GM18909 (cell line): ENCODE results near the gene ZBTB18.
A peak's percentile ranks its signal among the peaks of the same experiment; 100 is the strongest.

ENCODE experiments used
- ATAC-seq: cut with Tn5 transposase; IDR thresholded peaks from one replicate; pipeline ENCODE4 v1.9.1; 2021; ENCODE audit warnings: mild to moderate bottlenecking; ENCODE audit not compliant: unreplicated experiment, poor library complexity

The ZBTB18 gene

DNA sequence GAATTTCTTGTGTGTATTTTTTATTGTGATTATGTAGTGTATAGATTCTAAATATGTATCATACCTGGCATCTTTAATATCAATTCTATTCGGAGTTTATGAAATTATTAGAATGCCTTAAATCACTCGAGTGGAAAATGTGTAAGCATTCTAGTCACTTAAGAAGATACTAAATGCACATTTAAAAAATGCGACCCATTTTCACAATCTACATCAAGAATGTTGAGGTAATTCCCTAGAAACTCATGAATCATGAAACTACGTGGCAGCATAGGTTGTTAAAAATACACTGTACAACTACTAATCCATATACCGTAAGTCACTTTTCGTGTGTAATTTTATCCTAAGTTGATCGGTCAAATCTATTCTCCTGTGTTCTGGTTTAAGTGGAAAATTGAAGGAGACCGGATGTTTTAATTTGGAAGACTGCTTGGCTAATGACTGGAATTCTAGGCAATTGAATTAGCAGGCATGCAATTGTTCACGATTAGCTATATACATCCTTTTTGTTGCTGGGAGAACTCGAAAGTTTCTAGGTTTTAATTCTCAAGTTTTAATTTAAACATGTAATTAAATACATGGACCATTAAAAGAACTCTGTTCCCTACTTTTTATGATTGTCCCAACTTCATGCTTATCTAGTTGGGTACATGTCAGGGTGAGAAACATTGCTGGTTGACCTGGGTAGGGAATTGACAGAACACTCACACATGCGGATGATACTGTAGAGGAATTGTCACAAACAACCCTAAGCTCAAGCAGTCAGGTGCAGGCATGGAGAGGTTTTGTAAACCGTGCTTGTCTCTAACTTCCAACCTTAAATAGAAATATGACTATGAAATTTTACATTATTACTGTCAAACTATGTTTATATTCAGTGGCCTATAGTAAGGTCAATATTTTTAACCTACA is 6.6 kb downstream of the ZBTB18 start:
- ATAC-seq: no peak

DNA sequence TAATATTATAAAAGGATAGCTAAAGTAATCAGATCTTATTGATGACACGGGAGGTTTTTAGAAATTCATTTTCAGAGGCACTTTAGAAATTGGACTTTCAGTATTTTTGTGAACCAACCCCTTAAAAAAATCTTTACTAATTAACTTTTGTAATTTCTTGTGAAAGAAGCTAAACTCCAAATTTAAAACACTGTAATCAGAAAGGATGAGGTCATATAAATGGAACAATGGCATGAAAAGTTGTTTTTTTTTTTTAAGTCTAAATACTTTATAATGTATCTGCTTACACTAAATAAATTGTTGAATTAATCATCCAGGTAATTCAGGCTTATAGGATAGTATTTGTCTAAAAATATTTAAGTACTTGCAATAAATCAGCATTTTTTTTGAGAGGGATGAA is 9.0 kb downstream of the ZBTB18 start:
- no peak for ATAC-seq

DNA sequence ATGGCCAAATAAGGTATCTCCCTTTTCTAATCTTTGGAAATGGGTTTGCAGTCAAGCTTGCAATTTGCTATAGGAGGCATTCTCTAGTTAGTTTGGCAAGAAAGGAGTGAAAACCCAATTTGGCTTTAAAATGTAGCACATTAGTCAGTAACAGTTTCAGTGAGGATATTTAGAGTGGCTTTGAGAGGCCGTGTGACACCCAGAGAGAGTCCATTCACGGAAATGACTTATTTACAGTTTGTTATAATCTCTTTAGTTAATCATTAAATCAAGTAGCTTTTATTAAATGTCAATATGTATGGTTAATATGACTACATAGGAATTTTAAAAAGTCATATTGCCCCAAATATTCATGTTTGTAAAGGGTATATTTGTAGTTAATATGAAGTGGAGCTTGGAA is 9.6 kb downstream of the ZBTB18 start:
- peak; percentile 58 for ATAC-seq

DNA sequence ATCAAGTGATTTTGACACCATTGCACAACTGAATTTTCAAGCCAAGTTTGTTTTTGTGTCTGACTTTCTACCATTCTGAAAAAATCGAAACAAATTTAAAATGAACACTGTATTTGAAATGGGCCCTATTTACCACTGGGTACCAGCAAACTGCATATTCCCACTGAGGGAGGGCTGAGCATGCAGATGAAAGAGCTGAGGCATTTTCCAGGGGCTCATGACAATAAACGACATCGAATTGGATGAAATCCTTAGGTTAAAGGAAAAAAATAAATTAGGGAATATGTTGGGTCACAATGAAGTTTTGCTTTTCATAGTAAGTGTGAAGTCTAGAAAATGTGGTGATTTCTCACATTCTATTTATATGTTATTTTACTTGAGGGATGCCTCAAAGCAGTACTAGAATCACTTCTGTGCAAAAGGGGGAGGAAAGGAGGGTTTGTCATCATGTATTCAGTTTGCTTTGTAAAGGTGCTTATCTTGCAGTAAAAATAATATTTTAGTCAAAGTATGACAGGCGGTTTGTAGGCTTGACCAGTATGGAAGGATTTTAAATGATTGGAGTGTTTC is 11.2 kb downstream of the ZBTB18 start:
- no peak for ATAC-seq

DNA sequence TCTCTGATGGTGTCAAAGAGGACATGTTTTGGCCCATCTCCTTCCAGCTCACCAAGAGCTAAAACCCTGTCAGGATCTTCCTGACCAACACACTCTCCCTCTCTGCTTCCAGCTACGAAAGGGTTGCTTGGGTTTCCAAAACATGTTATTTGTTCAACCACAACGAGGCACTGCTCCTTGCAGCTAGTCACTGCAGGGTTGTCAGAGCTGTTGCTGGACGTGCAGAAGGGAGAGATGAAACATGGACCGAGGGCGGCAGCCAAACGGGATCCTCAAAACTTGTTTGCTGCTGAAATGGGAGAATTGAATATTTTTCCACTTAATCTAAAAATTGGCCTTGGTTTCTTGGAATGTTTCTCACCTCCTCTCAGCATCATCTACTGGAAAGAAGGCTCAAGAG is 12.4 kb downstream of the ZBTB18 start:
- ATAC-seq: no peak

DNA sequence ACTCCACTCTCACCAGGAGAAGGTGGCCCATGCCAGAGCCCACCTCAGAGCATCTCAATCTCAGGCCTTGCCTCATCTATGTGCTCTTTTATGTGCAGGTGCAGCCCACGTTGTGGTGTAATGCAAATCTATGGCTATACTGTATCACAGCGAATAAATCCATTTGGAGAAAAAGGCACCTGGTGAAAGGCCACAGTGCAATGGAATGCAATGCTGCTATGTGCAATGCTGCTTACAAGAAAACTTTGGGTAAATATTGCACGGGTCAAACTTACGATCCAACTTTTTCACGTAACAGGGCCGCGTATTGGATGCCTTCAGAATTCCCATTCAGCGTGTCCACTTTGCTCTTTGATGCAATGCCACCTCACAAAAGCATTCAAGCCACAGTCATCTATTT is 13.5 kb downstream of the ZBTB18 start:
- ATAC-seq: no peak

DNA sequence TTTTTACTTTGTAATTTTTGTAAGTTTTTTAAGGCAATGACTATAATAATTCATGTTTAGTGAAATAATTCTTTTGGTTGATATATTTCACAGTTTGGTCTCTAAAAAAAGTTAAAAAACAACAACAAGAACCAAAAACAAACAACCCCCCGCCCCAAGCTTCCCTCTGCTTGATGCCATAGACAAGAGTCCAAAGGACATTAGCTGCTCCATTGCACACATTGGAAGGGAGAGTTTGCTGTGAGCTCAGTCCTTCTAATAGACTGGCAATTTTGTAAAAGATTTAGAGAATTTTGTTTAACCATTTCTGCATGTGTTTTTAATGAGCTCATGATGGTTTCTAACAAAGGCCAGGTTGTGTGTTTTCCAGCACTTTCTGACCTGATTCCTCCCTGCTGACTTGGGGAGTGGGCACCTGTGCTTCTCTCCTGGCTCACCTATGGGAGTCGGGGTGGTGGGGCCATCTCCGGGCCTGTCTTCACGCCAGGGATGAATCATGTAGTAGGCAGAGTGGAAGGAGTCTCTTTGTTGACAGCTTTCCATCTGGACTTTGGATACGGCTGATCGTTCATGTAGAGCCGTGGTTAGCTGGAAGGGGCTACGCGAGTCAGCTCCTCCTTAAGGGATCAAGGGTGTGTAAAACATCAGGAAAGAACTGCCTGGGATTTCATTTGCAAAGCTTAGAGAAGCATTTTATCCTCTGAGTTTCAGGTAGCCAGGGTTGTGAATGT is 14.1 kb downstream of the ZBTB18 start:
- ATAC-seq: no peak

DNA sequence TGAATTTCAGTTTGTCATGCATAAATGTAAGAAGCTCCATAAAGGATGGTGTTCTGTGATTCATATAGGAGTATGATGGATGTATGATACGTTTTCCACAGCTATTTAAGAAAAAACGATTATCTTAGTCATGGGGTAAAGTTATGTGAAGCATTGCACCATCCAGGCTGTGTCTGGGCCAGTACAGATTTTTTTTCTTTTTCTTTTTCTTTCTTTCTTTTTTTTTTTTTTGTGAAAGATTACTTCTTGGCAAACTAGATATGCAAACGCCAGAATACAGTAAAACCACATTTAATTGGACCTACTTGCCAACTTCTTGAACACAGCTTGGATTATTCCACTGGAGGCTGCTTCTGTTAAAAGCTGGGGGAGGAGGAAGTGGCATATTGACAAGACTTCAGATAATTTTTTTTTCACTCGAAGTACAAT is 14.9 kb downstream of the ZBTB18 start:
- no peak for ATAC-seq

DNA sequence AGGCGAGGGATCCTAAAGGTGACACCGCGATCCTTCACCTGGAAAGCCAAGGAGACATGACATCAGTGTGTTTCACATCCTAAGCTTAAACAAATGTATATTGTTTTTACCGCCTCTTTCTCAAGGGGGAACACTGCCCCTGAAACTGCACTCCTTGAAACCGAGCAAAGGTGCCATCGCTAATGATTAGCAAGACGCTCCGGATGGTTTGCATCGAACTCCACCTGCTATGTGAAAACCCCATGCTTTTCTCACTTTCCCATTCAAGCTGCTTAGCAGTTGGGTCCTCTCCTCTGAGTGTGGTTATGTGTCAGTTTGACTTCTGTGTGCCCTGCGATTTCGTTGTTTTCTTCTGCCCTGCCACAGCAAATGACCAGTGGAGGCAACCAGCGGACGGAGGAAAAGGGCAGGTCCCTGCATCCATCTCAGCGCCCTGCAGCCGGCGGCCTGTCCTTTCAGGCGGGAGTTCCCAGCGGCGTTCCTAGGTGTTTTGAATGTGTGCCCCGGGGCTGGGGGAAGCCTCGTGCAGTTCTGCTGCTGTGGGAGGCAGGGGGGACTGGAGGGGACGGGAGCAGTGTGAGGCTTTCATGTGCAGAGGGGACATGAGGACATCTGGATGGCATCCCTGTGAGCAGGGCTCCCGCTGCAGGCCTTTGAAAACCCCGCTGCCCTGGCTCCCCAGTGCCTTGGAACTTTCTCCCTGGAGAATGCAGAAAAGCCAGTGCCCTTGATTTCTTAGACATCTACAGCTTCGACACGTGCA is 16.1 kb downstream of the ZBTB18 start:
- ATAC-seq: no peak

DNA sequence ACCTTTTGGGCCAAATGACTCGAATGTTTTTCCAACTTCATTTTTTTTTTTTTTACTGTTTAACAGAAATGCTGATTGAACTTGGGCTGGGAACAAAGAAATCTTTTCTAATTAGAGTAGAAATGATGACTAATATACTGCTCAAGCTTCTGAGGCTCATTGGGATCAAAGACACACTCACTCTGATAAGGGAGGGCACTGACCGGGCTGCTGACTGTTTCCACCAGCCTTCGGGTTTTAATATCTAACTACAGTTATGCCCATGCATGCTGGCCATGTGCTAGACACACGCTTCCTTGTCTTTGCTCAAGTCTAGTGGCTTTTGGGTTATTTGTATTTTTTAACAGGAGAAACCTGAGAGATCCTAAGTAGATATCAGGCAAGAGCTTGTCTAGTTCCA is 16.8 kb downstream of the ZBTB18 start:
- no peak for ATAC-seq

DNA sequence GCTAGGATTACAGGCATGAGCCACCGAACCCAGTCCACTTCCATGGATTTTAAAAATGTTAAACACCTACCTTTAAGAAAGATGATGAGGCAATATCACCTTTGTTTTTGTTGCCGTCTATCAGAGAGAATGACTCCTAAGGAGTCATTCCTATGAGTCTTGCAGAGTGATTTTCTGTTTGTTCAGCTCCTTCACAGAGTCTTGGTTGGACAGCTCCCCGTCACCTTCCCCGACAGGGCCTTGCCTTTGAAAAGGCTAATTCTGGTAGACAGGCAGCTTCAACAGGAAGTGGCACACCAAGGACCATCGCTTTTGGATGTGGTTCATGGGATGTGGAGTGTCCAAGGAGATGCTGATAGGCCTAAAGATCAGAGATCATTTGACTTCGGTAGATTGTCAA is 17.5 kb downstream of the ZBTB18 start:
- no peak for ATAC-seq

DNA sequence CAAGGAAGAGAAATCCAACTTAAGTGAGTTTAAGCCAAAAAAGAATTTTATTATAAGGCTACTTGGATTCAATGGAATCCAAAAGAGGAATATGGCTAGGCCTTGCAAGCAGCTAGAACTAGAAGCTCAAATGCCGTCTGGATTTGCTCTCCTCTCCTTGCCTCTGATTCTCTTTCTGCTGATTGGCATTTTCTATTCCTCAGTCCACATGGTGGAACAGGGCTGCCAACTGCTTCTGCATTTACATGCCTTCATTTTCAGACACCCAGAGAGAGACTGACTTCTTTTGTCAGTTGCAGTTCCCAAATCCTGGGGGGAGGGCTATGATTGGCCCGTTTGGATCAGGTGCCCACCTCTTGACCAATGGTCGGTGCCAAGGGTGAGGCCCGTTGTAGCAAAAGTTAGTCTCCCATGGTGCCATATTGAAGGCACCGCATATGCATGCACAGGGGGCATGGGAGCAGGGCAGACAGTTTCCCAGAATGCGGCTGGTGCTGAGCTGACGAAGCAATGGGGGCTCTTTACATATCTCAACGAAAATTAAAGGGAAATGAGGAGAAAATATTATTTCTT is 18.3 kb downstream of the ZBTB18 start:
- ATAC-seq: no peak

DNA sequence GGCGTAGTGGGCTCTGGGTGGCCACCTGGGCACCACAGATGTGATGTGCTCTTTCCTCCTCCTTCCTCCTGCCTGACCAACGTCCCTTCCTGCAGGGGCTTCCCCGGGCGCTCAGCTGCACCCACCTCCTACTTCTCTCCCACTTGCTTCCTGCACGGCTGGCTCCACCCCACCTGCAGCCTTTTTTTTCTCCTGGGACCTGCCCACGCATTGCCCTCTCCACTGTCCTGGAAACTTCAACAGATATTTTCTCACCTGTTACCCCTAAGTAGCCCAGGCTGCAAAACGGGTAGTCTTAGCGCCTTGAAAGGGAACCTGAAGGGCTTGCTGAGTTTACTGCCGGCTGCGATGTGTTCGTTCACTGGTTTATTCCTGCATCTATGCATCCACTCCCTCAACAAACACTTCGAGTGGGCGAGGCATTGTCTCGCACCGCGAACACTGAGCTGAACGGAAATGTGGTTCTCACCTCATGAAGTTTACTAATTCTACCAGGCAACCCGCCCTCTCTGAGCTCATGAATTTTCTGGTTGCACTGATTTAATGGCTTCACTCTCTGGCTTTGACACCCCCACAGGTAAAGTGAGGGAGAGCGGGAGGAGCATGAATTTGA is 23.6 kb downstream of the ZBTB18 start:
- ATAC-seq: peak; percentile 76

DNA sequence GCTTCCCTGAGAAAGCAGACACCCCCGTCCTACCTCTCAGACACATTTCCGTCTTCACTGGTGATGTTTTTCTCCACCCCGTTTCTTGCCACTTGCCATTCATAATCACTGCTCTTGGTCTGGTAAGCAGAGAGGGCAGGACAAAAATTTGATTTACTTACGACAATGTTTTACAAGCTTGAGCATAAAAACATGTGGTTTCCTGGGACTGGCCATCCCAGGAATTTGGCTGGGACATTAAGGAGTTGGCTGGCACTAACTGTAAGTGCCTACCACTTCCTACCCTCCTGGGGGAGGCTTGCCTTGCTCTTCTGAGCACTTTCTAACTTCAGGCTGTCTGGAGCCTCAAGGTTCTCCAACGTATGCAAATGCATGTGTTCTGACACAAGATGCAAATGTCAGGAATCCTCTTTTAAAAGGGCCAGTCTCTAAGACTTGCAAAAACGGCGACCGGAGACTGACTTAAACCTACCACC is 24.2 kb downstream of the ZBTB18 start:
- peak; percentile 12 for ATAC-seq

DNA sequence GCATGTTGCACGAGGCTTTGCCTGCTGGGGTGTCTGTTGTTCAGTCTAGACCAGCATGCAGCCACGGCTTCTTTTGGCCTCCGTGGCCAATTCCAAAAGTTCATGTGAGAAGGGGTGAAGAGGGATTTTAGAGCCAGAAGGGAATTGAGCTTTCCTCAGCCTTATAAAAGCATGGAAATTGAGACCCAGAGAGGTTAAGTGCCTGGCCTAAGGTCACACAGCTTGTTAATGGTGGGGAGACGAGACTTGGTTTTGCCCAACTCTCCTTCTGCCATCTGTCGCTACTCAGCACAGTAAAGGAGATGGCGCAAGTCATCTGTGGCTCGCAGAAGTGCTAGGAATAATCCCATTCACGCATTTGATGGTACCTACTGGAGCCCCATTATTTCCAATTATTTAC is 25.7 kb downstream of the ZBTB18 start:
- no peak for ATAC-seq

DNA sequence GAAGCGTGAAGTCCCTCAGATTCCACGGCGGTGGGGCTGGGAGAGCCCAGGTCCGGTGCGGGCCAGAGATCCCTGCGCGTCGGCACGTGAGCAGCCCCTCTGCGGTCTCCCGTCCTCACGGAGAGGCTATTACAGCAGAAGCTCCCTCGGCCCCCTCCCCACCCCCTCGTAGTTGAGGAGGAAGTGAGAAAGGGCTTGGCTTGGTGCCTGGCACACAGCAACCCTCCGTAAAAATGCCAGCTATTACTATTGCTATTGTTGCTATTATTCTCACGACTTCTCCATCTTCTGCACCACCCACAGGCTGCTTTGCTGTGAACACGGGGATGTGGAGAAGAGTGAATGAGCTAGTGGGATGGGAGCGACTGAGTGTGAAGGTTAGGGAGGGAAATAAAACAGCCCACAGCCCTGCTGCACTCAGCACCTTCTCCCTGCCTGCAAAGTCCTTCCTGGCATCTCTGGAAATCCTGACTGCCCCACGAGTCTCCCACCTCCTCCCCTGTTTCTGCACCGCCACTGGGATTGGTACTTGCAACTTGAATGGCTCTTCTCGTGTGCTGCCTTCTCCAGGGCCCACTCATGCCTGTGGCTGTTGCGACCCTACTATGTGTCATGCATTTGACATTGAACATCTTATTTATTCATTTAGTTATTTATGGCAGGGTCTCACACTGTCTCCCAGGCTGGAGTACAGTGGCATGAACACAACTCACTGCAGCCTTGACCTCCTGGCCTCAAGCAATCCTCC is 26.6 kb downstream of the ZBTB18 start:
- no peak for ATAC-seq

DNA sequence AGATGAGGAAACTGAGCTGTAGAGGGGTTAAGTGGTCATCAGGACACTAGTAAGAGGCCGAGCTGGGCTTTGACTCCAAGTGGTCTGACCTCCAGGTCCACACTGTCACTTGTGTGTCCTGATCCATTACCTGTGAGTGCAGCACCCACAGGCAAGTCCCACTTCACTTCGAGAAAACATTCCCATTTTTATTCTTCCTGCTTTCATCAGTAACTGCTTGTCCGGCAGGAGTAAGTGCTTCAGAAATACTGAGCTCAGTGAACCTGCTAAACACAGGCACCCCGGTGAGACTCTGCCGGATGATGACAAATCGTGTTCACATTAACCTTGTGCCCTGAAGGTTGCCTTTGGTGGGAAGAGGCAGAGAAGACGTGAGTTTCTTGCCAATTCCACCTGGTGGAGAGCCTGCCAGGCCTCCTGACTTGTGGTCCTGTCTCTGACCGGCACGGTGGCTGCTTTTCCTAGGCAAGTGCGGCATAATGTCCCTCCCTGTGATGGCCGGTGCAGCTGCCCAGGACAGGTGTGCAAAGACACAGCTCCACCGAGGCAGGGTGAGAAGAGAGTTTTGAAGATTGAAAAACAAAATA is 29.4 kb downstream of the ZBTB18 start:
- ATAC-seq: no peak

DNA sequence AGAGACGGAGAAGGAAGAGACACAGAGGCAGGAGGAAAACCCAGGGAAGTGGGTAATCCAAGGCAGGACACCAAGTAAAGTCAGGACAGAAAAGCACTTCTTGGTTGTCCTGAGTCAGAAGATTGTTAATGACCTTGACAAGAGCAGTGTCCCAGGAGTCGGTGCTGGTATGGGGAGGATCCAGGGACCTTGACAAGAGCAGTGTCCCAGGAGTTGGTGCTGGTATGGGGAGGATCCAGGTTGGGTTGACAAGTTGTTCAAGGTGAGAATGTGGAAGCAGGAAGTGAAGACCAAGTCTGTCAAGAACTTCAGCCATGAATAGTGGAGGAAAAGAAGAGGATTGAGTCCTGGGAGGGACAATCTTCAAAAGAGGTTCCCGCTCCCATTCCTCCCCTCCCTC is 31.9 kb downstream of the ZBTB18 start:
- ATAC-seq: no peak
